Mucosa of gallbladder (tissue), 1 donor: Measurements from ENCODE around the gene SLC25A39. TPM values are rescaled to one million over a fixed set of nuclear protein-coding genes. Genes with fewer than 3 reads are reported as not detected.
A peak's percentile ranks its signal among the peaks of the same experiment; 100 is the strongest.
"Not testable (repeated sequence)": the region's sequence is repeated elsewhere in the genome, so short reads cannot be mapped to it uniquely, and the experiment has no call there.

ENCODE experiments used
- DNase-seq: peaks from one replicate; pipeline ENCODE4 v3.0.0-alpha.2; 2020; ENCODE audit warnings: low spot score
- total RNA-seq: library from RNA; stranded (reverse); gene quantifications from one replicate; pipeline ENCODE4 v1.2.1, GENCODE V29; 2021
- donor health status: DM: no; HTN: no; CAD: no.

The SLC25A39 gene
- total RNA-seq, 1 donor from 2014 or later = 140 TPM

DNA sequence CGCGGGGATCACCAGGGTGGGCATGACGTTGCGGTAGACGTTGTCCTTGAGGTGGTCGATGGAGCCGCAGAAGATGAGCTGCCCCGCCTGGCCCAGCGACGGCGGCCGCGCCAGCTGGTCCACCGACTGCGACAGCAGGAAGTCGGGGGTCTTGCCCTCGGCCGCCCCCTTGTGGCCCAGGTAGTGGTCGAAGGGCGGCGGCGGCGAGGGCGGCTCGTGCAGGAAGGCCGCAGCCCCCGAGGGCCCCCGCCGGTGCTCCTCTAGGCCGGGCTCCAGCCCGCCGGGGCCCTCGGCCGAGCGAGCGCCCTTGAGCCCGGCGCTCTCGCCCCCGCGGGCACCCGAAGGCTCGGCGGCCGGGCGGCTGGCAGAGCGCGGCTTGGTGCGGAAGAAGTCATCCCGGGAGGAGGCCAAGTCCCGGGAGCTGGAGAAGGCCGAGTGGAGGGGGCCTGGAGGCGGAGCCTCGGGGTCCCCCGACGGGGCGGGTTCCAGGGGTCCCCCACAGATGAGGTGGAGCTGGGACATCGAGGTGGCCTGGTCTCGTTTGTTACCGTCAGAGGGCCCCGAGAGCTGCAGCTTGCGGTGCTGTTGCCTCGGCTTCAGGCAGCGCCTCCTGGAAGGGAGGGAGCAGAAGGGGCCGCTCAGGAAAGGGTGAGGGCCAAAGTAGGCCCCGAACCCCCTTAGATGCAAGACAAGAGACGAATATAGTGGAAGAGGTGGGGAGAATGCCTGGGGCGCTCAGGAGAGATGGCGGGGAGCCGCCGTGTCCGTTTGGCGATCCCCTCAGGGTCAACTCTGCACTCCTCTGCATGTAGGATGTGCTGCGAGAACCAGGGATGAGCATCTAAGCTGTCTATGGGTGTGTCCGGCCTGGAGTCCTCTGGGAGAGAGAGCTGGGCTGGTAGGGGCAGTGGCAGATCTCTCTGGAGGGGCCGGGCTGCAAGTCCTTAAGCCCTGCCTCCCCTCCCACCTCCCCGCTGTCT, 30.2 kb upstream of the SLC25A39 start:
- DNase-seq = no peak

DNA sequence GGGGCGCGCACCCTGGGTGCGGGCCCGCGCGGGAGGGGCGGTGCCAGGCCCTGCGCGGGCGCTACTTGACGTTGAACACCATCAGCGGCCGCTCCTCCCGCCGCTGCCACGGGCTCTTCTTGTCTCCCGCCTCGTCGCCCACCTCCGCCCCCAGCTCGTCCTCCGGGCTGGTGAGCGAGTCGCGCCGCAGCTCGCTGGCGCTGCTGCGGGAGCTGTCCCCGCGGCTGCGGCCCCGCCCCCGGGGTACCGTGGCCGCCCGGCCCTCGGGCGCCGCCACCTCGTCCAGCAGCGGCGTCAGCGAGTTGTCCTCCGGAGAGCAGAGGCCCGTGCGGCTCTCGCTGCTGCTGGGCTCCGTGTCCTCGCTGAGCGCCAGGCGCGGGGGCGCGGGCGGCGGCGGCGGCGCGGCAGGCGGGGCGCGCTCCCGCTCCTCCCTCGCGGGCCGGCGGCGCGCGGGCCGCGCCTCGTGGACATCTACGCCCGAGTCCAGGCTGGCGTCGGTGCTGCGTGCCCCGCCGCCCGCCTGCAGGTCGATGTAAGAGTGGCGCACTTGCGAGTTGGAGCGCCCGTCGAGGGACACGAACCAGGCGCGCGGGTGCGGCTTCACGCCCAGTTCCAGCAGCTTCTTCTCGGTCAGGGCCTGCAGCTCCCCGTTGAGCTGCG, 29.2 kb upstream of the SLC25A39 start:
- DNase-seq = no peak

DNA sequence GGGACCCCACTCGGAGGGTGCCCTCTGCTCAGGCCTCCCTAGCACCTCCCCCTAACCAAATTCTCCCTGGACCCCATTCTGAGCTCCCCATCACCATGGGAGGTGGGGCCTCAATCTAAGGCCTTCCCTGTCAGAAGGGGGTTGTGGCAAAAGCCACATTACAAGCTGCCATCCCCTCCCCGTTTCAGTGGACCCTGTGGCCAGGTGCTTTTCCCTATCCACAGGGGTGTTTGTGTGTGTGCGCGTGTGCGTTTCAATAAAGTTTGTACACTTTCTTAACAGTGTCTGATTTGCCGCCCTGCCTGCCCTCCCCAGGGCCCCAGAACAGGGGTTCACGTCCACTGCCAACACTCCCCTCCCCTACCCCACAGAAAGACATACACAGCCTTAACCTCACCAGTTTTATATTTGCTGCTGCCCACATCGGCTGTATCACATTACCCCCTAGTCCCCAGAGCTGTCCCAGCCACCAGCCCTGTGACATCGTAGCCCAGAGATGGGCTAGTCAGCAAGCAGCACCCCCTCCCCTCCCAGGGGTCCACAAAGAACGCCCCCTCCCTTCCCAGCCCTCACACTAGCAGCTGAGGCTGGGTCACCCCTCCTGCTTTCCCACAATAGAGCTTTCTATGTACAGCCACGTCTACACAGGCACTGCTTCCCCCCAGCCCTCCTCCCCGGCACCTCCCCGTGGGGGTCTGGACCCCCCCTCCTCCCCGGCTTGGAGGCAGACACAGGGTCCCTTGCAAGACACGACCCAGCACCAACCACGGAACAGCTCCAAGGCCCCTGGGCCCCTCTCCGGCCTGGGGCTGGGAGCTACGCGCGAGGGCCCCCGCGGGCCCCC, 28.4 kb upstream of the SLC25A39 start:
- no peak for DNase-seq

DNA sequence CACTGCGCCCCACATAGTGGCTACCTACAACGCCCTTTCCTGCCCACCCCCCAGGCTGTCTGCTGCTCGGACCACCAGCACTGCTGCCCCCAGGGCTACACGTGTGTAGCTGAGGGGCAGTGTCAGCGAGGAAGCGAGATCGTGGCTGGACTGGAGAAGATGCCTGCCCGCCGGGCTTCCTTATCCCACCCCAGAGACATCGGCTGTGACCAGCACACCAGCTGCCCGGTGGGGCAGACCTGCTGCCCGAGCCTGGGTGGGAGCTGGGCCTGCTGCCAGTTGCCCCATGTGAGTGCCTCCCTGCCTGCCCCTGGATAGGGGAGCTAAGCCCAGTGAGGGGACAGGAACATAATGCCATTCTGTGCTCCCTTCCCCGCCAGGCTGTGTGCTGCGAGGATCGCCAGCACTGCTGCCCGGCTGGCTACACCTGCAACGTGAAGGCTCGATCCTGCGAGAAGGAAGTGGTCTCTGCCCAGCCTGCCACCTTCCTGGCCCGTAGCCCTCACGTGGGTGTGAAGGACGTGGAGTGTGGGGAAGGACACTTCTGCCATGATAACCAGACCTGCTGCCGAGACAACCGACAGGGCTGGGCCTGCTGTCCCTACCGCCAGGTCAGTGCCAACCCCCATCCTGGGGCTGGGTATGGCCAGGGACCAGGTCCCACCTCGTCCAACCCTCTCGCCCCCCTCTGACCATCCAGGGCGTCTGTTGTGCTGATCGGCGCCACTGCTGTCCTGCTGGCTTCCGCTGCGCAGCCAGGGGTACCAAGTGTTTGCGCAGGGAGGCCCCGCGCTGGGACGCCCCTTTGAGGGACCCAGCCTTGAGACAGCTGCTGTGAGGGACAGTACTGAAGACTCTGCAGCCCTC, 27.6 kb upstream of the SLC25A39 start:
- no peak for DNase-seq

DNA sequence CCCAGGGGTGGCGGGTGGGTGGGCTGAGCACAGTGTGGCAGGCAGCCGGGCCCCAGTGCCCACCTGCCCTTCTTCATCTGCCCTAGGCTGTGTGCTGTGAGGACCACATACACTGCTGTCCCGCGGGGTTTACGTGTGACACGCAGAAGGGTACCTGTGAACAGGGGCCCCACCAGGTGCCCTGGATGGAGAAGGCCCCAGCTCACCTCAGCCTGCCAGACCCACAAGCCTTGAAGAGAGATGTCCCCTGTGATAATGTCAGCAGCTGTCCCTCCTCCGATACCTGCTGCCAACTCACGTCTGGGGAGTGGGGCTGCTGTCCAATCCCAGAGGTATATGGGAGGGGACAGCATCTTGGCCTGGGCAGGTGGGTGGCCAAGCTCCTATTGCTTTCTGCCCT, 26.8 kb upstream of the SLC25A39 start:
- no peak for DNase-seq

DNA sequence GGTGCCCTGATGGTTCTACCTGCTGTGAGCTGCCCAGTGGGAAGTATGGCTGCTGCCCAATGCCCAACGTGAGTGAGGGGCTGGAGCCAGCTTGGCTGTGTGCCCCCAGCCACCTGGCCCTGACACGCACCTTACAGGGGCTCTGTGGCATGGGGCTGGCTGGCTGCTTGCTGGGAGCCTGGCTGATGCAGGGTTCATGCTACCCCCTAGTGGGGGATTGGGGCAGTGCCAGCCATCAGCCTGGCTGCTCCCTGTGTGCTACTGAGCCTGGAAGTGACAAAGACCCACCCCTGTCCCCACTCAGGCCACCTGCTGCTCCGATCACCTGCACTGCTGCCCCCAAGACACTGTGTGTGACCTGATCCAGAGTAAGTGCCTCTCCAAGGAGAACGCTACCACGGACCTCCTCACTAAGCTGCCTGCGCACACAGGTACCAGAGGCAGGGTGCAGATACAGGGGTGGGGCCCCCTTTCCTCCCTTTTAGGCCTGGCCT, 26.2 kb upstream of the SLC25A39 start:
- DNase-seq = peak; percentile 60

DNA sequence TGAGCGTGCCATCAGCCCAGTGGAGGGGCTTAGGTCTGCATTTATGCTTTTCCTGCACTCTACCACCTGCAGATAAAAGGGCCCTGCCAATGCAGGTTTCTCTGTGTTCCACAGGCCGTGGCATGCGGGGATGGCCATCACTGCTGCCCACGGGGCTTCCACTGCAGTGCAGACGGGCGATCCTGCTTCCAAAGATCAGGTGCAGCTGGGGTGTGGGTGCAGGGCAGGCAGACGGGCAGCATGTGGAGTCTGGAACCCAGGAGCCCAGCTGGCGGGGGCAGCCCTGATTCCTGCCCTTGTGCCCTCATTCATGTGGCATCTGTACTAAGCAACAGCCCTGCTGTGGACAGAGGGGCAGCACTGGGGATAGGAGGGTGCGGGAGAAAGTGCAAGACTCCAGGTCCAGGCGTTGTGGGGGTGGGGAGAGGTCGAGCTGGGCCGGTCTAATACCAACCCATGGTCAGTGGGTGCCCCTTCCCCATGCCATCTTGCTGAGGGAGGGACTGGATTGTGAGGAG, 25.0 kb upstream of the SLC25A39 start:
- DNase-seq = no peak

DNA sequence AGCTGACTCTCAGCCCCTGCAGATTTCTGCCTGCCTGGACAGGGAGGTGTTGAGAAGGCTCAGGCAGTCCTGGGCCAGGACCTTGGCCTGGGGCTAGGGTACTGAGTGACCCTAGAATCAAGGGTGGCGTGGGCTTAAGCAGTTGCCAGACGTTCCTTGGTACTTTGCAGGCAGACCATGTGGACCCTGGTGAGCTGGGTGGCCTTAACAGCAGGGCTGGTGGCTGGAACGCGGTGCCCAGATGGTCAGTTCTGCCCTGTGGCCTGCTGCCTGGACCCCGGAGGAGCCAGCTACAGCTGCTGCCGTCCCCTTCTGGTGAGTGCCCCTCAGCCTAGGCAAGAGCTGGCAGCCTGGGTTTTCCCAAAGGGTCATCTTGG, 24.4 kb upstream of the SLC25A39 start:
- DNase-seq = no peak

DNA sequence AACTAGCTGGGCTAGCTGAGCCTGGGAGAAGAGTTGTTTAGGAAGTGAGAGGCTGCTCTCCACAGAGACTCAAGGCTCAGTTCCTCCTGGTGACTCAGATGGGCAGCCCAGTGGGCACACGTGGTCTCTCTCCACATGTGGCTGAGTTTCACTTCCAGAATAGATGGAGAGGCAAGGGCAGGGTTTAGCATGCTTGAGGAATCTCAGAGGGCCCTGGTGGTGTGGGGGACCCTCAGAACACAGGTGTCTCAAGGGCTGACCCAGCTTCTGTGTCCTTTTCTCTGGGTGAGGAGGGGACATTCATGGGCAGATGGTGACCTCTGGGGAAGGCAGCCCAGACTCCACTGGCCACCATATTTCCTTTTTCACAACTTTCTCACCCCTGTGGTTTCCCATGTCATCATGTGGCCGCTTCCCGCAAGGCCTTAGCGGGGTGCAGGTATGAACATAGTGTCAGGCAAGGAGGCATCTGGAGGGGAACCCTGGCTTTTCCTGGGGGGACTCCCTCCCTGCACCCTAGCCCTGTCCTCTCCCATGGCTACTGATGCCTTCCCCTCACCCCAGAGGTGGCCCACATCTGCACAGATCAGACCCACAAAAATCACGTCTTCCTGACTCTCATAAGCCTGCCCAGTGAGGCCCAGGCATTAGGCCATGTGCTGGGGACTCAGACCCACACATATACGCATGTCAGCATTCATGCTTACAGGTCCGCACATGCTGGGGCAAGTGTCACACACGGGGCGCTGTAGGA, 23.8 kb upstream of the SLC25A39 start:
- peak; percentile 36 for DNase-seq

DNA sequence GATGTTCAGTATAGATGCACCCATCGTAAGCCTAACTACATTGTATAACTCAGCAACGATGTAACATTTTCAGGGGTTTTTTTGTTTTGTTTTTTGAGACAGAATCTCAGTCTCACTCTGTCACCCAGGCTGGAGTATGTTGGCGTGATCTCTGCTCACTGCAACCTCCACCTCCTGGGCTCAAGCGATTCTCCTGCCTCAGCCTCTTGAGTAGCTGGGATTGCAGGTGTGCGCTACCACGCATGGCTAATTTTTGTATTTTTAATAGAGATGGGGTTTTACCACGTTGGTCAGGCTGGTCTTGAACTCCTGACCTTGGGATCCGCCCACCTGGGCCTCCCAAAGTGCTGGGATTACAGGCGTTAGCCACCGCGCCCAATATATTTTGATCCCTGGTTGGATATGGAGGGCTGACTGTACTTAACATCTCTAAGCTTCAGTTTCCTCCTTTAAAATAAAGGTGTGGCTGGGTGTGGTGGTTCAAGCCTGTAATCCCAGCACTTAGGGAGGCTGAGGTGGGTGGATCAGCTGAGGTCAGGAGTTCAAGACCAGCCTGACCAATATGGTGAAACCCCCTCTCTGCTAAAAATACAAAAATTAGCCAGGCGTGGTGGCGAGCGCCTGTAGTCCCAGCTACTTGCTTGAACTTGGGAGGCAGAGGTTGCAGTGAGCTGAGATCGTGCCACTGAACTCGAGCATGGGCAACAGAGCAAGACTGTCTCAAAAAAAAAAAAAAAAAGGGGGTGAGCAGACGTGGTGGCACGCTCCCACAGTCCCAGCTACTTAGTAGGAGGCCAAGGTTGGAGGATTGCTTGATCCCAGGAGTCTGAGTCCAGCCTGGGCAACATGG, 22.8 kb upstream of the SLC25A39 start:
- not testable (repeated sequence) for DNase-seq

DNA sequence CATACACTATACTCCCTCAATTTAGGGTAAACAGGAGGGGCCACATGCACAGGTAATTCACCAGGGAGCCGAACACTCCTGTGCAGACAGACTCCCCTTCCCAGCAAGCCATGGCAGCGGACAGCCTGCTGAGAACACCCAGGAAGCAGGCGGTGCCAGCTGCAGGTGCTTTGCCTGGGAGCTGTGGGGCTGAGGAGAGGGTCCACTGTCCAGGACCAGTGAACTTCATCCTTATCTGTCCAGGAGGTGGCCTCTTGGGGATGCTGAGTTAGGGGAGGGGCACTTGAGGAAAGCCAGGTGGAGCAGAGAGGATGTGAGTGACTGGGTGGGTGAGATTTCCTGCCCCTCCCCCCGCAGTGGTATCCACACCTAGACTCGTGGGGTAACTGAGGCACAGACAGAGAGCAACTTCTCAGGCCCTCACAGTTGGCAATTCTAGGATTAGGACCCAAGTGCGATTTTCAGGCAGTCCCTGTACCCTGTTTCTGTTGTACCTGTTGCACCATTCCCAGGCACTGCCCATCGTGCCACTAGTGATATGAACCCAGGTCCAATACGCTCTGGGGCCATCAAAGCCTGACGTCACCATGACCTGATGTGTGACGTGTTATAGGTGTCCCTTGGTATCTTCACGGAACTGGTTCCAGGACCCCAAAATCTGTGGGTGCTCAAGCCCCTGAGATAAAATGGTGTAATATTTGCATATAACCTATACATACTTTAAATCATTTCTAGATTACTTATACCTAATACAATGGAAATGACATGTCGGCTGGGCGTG, 21.6 kb upstream of the SLC25A39 start:
- DNase-seq = no peak

DNA sequence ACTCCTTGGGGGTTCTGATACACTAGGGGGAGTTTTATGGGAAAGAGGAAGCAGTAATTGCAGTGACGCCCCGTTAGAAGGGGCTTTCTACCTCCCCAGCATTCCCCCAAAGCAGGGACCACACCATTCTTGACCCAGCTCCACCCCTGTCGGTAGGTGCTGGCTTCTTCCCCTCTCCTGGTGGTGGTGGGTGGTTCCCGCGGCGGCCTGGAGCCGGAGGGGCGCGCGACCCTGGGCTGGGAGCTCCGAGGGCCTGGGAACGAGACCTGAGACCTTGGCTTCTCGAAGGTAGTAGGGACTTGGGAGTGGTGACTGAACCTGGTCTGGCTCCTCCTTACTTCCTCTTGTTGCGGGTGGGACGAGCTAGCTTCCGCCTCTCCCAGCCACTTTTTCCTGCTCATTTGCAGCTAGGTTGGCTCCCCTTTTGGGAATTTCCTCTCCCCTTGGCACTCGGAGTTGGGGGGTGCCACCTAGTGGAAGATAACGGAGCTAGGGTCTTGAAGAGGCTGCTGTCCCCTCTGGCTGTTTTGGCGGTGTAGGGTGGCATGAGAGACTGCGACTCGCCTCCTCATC, 20.9 kb upstream of the SLC25A39 start:
- peak; percentile 34 for DNase-seq

DNA sequence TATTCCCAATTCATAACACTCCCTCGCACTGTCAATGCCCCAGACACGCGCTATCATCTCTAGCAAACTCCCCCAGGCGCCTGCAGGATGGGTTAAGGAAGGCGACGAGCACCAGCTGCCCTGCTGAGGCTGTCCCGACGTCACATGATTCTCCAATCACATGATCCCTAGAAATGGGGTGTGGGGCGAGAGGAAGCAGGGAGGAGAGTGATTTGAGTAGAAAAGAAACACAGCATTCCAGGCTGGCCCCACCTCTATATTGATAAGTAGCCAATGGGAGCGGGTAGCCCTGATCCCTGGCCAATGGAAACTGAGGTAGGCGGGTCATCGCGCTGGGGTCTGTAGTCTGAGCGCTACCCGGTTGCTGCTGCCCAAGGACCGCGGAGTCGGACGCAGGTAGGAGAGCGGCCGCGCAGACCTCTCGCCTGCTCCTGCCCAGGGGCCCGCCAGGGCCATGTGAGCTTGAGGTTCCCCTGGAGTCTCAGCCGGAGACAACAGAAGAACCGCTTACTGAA, 20.4 kb upstream of the SLC25A39 start, which contains the start of gene GRN:
GRN (plus strand) TSS at position 364 of the 515 bp plus-strand sequence. CDS start 3,863 bp downstream, outside the sequence.
- peak; percentile 98 for DNase-seq

DNA sequence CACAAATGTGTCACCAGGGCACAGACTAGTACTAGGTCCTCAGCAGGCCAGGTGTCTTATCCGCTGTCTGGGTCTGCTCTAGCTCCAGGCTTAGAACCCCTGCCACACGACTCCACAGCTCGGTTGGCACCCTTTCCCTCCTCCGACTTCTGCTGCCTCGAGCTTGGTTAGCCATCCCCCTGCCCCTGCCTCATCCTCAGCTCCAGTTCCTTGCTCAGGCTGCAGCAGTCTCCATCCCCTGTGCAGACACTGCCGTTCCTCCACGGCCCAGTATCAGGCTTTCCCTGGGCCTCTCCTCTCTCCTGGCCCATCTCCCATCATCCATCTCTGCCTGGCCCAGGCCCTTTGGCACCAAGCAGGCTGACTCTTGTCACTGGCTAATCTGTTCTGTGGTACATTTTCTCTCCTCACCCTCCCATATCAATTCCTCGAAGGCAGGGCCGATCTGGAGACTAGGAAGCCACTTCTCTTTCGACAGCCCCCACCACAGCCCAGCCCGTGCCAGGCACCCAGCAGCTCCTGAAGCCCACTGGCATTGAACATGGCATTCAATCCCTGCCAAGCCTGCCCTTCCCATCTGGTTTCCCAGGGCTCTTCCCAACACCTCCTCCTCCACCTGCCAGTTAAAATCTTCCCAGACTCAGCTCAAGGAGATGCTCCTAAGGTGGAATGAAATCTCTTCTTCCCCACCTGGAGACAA, 19.0 kb upstream of the SLC25A39 start:
- no peak for DNase-seq

DNA sequence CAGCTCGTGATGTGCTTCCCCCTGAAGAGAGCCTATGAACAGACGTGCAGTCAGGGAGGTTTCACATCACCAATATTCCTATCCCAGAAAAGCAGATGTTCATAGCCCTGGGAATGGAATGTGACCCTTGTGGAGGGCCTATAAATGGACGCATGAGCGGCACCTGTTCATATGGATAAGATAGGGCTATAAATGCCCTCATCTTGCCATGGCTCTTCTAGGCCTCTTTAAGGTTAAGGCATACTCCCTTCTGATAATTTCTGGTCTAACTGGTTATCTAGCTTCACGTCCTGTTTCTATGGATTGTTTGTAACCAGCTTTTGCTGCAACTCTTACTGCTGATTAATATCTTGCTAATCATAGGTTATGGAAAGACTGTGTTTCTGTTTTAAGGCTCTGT, 15.9 kb upstream of the SLC25A39 start:
- DNase-seq = not testable (repeated sequence)

DNA sequence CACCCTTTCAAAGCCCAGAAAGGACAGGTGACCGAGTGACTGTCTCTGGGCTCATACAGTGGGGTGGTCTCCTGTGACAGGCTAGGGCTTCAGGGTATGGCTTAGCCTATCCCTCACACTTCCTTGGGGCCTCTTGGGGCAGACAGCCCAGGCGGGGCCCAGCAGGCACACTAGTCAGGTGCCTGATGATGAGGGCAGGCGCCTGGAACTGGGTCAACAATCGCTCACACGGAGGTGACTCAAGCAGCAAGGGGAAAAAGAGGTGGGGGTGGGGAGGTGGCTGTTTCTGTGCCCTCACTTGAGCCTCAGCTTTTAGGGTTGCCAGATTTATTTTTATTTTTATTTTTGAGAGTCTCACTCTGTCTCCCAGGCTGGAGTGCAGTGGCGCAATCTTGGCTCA, 14.1 kb upstream of the SLC25A39 start:
- no peak for DNase-seq

DNA sequence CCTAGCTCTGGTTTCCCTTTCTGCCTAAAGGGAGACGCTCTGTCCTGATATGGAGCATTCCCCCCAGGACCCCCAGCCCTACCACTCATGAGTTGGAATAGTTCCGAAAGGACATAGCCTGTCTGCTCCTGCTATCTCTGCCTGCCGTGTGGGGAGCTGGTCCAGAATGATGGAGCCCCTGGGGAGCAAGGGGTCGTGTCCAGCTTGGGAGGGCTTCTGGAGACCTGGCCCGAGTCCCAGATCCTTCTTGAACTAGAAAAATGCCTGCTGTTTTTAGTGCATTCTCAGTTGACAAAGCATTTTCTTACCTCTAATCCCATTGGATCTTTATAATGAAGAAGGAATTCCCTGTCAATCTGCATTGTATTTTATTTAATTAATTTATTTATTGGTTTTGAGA, 11.3 kb upstream of the SLC25A39 start:
- no peak for DNase-seq
